ENCODE measurements around the gene ARHGEF17. TPM values are rescaled to one million over a fixed set of nuclear protein-coding genes. Genes with fewer than 3 reads are reported as not detected.
A peak's percentile ranks its signal among the peaks of the same experiment; 100 is the strongest.

The ARHGEF17 gene
- total and polyA plus RNA-seq, 2 of the 8 experiments (the other 6 are each of a cell fraction or from before 2014, with no cell fraction given): 11.3 to 14.6 TPM

- Histone ChIP-seq H4K8ac (ENCODE audit: extremely low read depth, insufficient read depth, low read length) (no peak overlapping the region), H3K79me2 (ENCODE audit: control insufficient read depth in 1 of 2, insufficient read depth in 2 of 2, low read length in 2 of 2) (no peaks in the 10 kb centered on the region), H3K14ac (ENCODE audit: insufficient read length) (no peak overlapping the region), H3K23ac (ENCODE audit: insufficient read length) (no peak overlapping the region), H3K27me3 (replicated peaks in 1 of 4; ENCODE audit: control insufficient read depth in 3 of 4, extremely low read depth in 1 of 4, insufficient read depth in 3 of 4, low read length in 3 of 4) (peaks cover 0 to 13% (median 12%) of the 10 kb centered on the region in 4 experiments; a peak in 5 of 7 replicates), H3K56ac (replicated peaks; ENCODE audit: insufficient read length, low read depth, low read length) (no peak overlapping the region), H2BK12ac (ENCODE audit: low read depth, low read length) (no peak overlapping the region), H2AK5ac (ENCODE audit: low read depth, low read length) (no peak overlapping the region), H4K5ac (ENCODE audit: insufficient read length, low read depth, low read length) (no peak overlapping the region), H2BK120ac (replicated peaks; ENCODE audit: low read depth, low read length) (no peak overlapping the region), H3K18ac (ENCODE audit: extremely low read depth, low read length) (no peak overlapping the region), H2BK20ac (ENCODE audit: low read length) (no peak overlapping the region), H3K36me3 (ENCODE audit: control insufficient read depth in 2 of 4, insufficient read depth in 4 of 4, low read length in 3 of 4) (no peaks in the 10 kb centered on the region), H3K9ac (replicated peaks in 1 of 4; ENCODE audit: extremely low read depth in 1 of 4, low read depth in 3 of 4, low read length in 3 of 4) (no peak overlapping the region), H2BK15ac (ENCODE audit: low read length) (no peak overlapping the region), H3K4ac (replicated peaks; ENCODE audit: insufficient read length, low read depth, low read length) (no peak overlapping the region), H3K27ac (ENCODE audit: low read depth, low read length) (no peak overlapping the region), H3K4me2 (ENCODE audit: insufficient read depth in 1 of 2, low read depth in 2 of 2, low read length in 2 of 2) (peak overlapping the region in 1 of 2 experiments; percentile 54; a peak in 1 of 4 replicates), H2AFZ (ENCODE audit: low read length) (no peak overlapping the region), H3K4me3 (ENCODE audit: extremely low read depth in 1 of 4, insufficient read depth in 2 of 4, low read depth in 3 of 4, low read length in 4 of 4) (no peak overlapping the region), H3K9me3 (ENCODE audit: insufficient read depth in 2 of 2, low read depth in 1 of 2, low read length in 1 of 2) (no peaks in the 10 kb centered on the region), H2BK5ac (ENCODE audit: low read depth, low read length) (no peak overlapping the region), H3K79me1 (ENCODE audit: low read depth, low read length) (0 out of 2 replicates have a peak, but pooled peaks cover 3% of the 10 kb centered on the region), H4K20me1 (replicated peaks in 1 of 2; ENCODE audit: control insufficient read depth in 1 of 2, insufficient read depth in 2 of 2, low read length in 2 of 2) (peaks cover 0 to 1% of the 10 kb centered on the region in 2 experiments), H3K23me2 (ENCODE audit: low read depth, low read length) (no peaks in the 10 kb centered on the region; the same call in 1 of the 2 replicates), H3K4me1 (replicated peaks in 1 of 4; ENCODE audit: control insufficient read depth in 3 of 4, insufficient read depth in 4 of 4, low read length in 3 of 4) (peaks cover 0 to 10% (median 8%) of the 10 kb centered on the region in 4 experiments; a peak in 6 of 7 replicates), H4K91ac (replicated peaks; ENCODE audit: insufficient read length, low read length) (no peak overlapping the region)
- ChIA-PET POLR2A (ENCODE audit: partially characterized antibody) (interaction anchor here (1.2 to 1.7 kb wide), 2 partner anchors 20 to 44 kb away, joined by 3 to 6 read pairs; no protein-coding TSS in a partner anchor), CTCF (ENCODE audit: partially characterized antibody) (interaction anchor here (0.6 to 16.5 kb wide), 11 partner anchors 9 to 128 kb away, joined by 3 to 173 read pairs (median 4); partner anchors contain the start of gene FCHSD2)
- FAIRE-seq (no peak), DNase-seq (ENCODE audit: low read depth in 1 of 2, low spot score in 2 of 2) (no peak)
- WGBS, 2 experiments (ENCODE audit: extremely low coverage in 1 of 2, insufficient coverage in 1 of 2, insufficient read length in 1 of 2, insufficient replicate concordance in 2 of 2, low coverage in 1 of 2, low lambda C conversion rate in 2 of 2, missing lambda C conversion rate in 1 of 2): 80% methylated on average over 3 of the region's 4 CpGs; no CpG with 5 or more reads in 1 of the 2 experiments
- TF ChIP-seq TAF1 (IDR thresholded peaks at IDR 0.05; ENCODE audit: low read depth, low read length) (no peak), RXRA (IDR thresholded peaks at IDR 0.05; ENCODE audit: insufficient read depth, low read depth, low read length) (no peak), SAP30 (IDR thresholded peaks at IDR 0.05; ENCODE audit: insufficient read depth, insufficient replicate concordance, low read length) (no peak), GABPA (IDR thresholded peaks at IDR 0.05; ENCODE audit: borderline replicate concordance, insufficient read depth, low read length) (no peak), CREB1 (IDR thresholded peaks at IDR 0.05) (no peak), RBBP5 (IDR thresholded peaks at IDR 0.05; ENCODE audit: borderline replicate concordance, low read depth, low read length) (no peak), EP300 (IDR thresholded peaks at IDR 0.05; ENCODE audit: borderline replicate concordance in 1 of 2, low read depth in 2 of 2, low read length in 2 of 2) (no peak), SIX5 (IDR thresholded peaks at IDR 0.05; ENCODE audit: low read depth, low read length) (no peak), EGR1 (IDR thresholded peaks at IDR 0.05; ENCODE audit: borderline replicate concordance, low read depth, low read length) (no peak), TCF12 (IDR thresholded peaks at IDR 0.05; ENCODE audit: low read depth, low read length) (no peak), KDM1A (IDR thresholded peaks at IDR 0.05; ENCODE audit: borderline replicate concordance, low read length) (no peak)
Measured at GRCh38 chr11:73265278-73265810, 42.7 kb upstream of the ARHGEF17 start.

Data from H1 (cell line).